SK-N-MC (cell line): ENCODE results near the gene ZFYVE16.

Experiments
- EZH2 ChIP-seq: fragments of 200-600 bp; sonication (generic); IDR thresholded peaks from one replicate; pipeline ENCODE4 v1.6.1; 2017; ENCODE audit warnings: antibody characterized with exemption
- FOXP2 ChIP-seq: optimal IDR thresholded peaks from 2 replicates; pipeline ENCODE3; 2011; ENCODE audit warnings: mild to moderate bottlenecking, moderate library complexity; ENCODE audit not compliant: insufficient read depth; ENCODE audit errors: extremely low read length, control extremely low read depth
- POLR2AphosphoS5 ChIP-seq: IDR thresholded peaks from 2 replicates; pipeline ENCODE4 v1.6.1; 2012; ENCODE audit warnings: mild to moderate bottlenecking, low read depth, low read length, borderline replicate concordance

GRCh38 chr5:80509362-80509761 is 101.5 kb downstream of the ZFYVE16 start:
- no peak for TF ChIP-seq POLR2AphosphoS5
- no peak for TF ChIP-seq EZH2
- no peak for TF ChIP-seq FOXP2
